ENCODE data around the gene UBE2G1.

DNA sequence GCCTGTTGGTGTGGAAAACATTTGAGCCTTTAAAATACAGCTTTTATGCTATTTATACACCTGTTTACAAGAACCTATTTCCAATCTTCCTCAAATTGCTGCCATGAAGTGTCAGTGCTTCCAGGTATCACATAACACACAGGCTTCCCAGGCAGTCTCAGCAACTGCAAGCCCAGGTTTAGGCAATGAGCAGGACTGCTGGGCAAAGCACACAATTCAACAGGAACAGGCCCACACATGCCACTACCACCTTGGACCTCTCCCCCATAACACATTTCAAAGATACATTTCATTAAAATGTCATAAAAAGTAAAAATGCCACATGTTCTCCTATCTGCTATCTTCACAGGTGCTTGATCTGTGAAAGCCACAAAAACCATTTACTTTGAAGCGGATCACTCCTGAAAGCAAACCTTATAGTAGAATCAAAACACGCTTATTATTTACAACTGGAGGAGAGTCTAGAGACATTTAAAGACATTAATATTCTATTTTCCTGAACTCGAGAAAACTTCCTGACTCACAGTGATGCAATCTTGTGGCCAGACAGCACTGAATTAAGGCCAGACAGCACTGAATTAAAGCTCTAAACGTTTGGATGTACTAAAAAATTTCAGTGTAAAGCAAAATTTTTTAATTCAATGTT, 134.2 kb downstream of the UBE2G1 start:
- TF ChIP-seq, protein P1, sequence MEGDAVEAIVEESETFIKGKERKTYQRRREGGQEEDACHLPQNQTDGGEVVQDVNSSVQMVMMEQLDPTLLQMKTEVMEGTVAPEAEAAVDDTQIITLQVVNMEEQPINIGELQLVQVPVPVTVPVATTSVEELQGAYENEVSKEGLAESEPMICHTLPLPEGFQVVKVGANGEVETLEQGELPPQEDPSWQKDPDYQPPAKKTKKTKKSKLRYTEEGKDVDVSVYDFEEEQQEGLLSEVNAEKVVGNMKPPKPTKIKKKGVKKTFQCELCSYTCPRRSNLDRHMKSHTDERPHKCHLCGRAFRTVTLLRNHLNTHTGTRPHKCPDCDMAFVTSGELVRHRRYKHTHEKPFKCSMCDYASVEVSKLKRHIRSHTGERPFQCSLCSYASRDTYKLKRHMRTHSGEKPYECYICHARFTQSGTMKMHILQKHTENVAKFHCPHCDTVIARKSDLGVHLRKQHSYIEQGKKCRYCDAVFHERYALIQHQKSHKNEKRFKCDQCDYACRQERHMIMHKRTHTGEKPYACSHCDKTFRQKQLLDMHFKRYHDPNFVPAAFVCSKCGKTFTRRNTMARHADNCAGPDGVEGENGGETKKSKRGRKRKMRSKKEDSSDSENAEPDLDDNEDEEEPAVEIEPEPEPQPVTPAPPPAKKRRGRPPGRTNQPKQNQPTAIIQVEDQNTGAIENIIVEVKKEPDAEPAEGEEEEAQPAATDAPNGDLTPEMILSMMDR (IDR thresholded peaks at IDR 0.05; ENCODE audit: insufficient read depth, low read length, poor library complexity, severe bottlenecking), result no peak
- TF ChIP-seq EZH2phosphoT487 (conservative IDR thresholded peaks at IDR 0.05; ENCODE audit: low read length), result no peak

Measured in SU-DHL-6 (cell line).